Gastroesophageal sphincter (tissue), 4 donors: ENCODE measurements around the gene LMF1. TPM values are rescaled to one million over a fixed set of nuclear protein-coding genes. Genes with fewer than 3 reads are reported as not detected.

ENCODE experiments used
- ATAC-seq: fragments of 150-250 bp; one replicate; pipeline ENCODE4 v1.9.1; 2016; ENCODE audit warnings: mild to moderate bottlenecking, moderate library complexity
- H3K27ac ChIP-seq, 4 donors: fragments of 200-600 bp; sonication (generic) in 3 of 4; 1 replicate in 3 of 4; 2 replicates in 1 of 4; pipeline ENCODE4 v1.5.1; 2016 to 2019
- H3K27me3 ChIP-seq: fragments of 200-600 bp; sonication (generic); one replicate; pipeline ENCODE4 v1.5.1; 2019
- H3K36me3 ChIP-seq, 2 donors: fragments of 200-600 bp; sonication (generic); one replicate each; pipeline ENCODE4 v1.5.1; 2019; ENCODE audit warnings: control low read depth in 1 of 2
- H3K4me1 ChIP-seq, 3 donors: fragments of 200-600 bp; sonication (generic); 1 replicate in 2 of 3; 2 replicates in 1 of 3; pipeline ENCODE4 v1.5.1; 2016 to 2019; ENCODE audit warnings: control low read depth in 2 of 3
- H3K4me3 ChIP-seq, 2 donors: fragments of 200-600 bp; sonication (generic); one replicate each; pipeline ENCODE4 v1.5.1; 2019; ENCODE audit warnings: mild to moderate bottlenecking in 1 of 2, moderate library complexity in 1 of 2
- H3K9me3 ChIP-seq, 3 donors: fragments of 200-600 bp; sonication (generic); one replicate each; pipeline ENCODE4 v1.5.1; 2017 to 2019; ENCODE audit warnings: control low read depth in 2 of 3
- EP300 ChIP-seq: sonication (generic); formaldehyde crosslinking; IDR thresholded peaks from one replicate; pipeline ENCODE4 v1.6.1; 2017; ENCODE audit warnings: antibody characterized with exemption, mild to moderate bottlenecking
- POLR2A ChIP-seq, 2 donors: fragments of 450-650 bp; IDR thresholded peaks; one replicate each; pipeline ENCODE4 v1.6.1; 2017; ENCODE audit warnings: antibody characterized with exemption in 2 of 2, mild to moderate bottlenecking in 2 of 2, moderate library complexity in 1 of 2
- POLR2AphosphoS5 ChIP-seq: sonication (generic); formaldehyde crosslinking; IDR thresholded peaks from one replicate; pipeline ENCODE4 v1.6.1; 2017; ENCODE audit warnings: antibody characterized with exemption
- WGBS, 2 donors: methylation state at CpG; one replicate each; pipeline ENCODE4 v1.1.5; 2018; ENCODE audit warnings: low coverage in 1 of 2; 5-methylcytosine and 5-hydroxymethylcytosine counted together
- total RNA-seq, 4 donors: library from RNA; depleted of rRNA; stranded (reverse); fragments of >200 nt; gene quantifications; one replicate each; pipeline ENCODE4 v1.1.0, GENCODE V29; 2016
- TF ChIP-seq, protein P1 (sequence below), 4 experiments: fragments of 200-600 bp in 2 of 4; fragments of 450-650 bp in 2 of 4; sonication (generic) in 1 of 4; IDR thresholded peaks; one replicate each; pipeline ENCODE4 v1.5.1; 2017 to 2019; ENCODE audit warnings: antibody characterized with exemption in 4 of 4, mild to moderate bottlenecking in 2 of 4, moderate library complexity in 2 of 4

LMF1 gene
- total RNA-seq, 4 donors from 2014 or later = 13.7 to 57.3 (median 20.9) TPM

DNA sequence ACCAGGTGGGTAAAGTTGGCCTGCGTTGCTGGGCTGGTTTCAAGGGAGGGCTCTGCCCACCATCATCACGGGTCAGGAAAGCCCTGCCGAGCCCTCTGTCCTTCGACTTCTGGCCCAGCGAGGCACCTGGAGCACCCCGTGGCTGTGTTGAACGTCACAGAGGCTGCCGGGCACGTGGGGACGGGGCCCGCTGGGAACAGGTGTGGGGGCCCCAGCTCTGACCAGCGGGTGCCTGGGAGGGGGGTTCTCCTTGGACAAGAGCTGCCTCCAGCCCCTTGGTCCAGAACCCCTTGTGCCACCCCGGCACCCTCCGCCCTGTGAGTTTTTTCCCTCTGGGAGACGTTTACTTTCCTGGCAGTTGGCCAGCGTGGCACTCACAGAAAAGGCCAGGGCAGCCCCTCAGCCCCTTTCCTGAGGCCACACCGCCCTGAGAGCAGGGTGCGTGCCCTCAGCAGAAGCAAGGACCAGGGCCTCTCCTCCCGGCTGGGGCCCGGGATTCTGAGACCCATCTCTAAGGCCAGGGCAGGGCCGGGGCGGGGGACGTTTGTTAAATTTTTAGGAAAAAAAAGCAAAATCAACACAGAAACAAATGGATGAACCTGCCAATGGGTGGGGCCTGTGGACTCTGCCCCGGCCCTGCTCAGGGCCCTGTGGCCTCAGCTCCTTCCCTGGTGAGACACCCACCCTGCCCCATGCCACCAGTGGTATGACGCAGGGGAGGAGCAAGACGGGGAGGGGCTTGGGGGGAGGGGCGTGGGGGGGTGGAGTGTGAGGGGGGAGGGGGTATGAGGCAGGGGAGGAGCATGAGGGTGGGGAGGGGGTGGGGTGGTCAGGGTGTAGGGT is 139.0 kb downstream of the LMF1 start:
- H3K27ac ChIP-seq = no peak overlapping the region
- WGBS, 2 donors = no CpG with 5 or more reads among the region's 27 CpGs
- peaks cover 0 to 38% (median 0%) of the 10 kb centered on the region in 3 donors for H3K9me3 ChIP-seq
- H3K4me3 ChIP-seq = no peak overlapping the region
- no peak for ATAC-seq
- peaks cover 63% of the 10 kb centered on the region for H3K27me3 ChIP-seq
- H3K4me1 ChIP-seq = no peaks in the 10 kb centered on the region
- H3K36me3 ChIP-seq = no peaks in the 10 kb centered on the region
- TF ChIP-seq EP300 (no peak), POLR2AphosphoS5 (no peak), POLR2A (IDR thresholded peaks at IDR 0.05) (no peak)
- TF ChIP-seq, protein P1, sequence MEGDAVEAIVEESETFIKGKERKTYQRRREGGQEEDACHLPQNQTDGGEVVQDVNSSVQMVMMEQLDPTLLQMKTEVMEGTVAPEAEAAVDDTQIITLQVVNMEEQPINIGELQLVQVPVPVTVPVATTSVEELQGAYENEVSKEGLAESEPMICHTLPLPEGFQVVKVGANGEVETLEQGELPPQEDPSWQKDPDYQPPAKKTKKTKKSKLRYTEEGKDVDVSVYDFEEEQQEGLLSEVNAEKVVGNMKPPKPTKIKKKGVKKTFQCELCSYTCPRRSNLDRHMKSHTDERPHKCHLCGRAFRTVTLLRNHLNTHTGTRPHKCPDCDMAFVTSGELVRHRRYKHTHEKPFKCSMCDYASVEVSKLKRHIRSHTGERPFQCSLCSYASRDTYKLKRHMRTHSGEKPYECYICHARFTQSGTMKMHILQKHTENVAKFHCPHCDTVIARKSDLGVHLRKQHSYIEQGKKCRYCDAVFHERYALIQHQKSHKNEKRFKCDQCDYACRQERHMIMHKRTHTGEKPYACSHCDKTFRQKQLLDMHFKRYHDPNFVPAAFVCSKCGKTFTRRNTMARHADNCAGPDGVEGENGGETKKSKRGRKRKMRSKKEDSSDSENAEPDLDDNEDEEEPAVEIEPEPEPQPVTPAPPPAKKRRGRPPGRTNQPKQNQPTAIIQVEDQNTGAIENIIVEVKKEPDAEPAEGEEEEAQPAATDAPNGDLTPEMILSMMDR (IDR thresholded peaks at IDR 0.05) = no peak

DNA sequence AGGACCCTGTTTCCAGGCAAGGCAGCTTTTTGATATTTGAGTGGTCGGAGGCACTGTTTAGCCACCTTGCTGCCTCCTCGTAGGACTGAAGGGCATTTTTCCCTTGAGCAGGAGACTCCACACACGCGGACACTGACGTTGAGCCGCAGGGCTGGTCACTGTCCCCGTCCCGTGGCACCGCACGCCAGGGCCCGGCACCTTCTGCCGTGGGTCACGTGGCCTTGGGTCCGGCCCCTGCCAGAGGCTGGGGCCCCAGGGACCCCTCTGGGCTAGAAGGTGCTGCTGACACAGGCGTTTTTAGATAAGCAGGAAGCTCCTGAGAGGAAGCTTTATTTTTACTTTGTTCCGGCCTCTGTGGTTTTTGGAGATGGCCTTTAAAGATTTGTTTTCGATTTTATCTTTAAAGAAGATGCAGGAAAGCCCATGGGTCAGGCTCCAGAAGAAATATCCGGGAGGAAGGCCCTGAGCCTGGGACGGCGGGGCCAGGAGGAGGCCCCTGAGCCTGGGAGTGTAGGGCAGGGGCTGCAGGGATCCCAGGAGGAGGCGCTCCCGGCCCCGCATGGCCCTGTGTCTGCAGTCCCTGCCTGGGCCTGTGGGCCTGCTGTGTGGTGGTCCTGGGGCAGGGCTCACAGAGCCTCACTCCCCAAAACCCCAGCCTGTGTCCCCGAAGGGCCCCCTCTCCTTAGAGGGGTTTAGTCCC is 139.8 kb downstream of the LMF1 start:
- no peak overlapping the region for H3K27ac ChIP-seq
- no peak overlapping the region for H3K4me3 ChIP-seq
- WGBS, 2 donors = 65% methylated on average over 8 of the region's 24 CpGs; no CpG with 5 or more reads in 1 of the 2 donors
- H3K9me3 ChIP-seq = peaks cover 0 to 30% (median 0%) of the 10 kb centered on the region in 3 donors
- TF ChIP-seq EP300 (no peak), POLR2A (IDR thresholded peaks at IDR 0.05) (no peak), POLR2AphosphoS5 (no peak)
- TF ChIP-seq, protein P1 (IDR thresholded peaks at IDR 0.05) = no peak
- H3K36me3 ChIP-seq = no peaks in the 10 kb centered on the region
- ATAC-seq = no peak
- H3K4me1 ChIP-seq = no peaks in the 10 kb centered on the region
- peaks cover 63% of the 10 kb centered on the region for H3K27me3 ChIP-seq

DNA sequence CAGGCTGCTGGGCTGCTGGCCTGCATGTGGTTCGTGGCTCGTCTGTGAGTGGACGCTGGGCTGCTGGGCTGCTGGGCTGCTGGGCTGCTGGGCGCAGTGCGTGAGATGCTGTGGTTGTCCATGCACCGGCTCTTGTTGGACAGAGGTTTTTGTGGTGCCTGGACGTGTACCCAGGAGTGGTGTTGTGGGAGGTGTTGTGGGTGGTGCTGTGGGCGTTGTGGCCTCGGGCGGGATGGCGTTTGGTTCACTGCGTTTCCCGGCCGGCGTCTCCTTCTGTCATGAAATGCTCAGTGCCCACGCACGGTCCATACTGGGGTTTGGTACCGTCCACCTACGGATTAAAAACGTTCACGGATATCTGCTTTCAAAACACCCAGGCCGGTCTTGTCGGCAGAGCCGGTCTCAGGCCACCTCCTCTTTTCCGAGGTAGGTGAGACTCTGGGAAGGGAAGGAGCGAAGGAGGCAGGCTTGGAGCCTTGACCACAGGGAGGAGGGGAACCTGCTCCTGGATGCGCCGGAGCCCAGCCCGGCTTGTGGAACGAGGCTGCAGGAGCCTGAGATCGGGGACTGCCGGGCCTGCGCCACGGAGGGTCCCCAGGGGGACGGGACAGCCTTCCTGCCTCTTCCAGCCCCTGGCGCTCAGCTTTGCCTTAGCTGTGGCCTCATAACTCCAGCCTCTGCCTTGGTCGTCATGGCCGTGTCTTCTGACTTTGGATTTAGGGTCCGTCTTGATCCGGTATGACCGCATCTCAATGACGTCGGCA is 140.5 kb downstream of the LMF1 start:
- Histone ChIP-seq H3K27ac (no peak overlapping the region), H3K4me1 (peaks cover 0 to 5% (median 2%) of the 10 kb centered on the region in 3 donors), H3K4me3 (no peak overlapping the region), H3K36me3 (no peaks in the 10 kb centered on the region), H3K9me3 (peaks cover 0 to 23% (median 0%) of the 10 kb centered on the region in 3 donors), H3K27me3 (peaks cover 67% of the 10 kb centered on the region)
- TF ChIP-seq, protein P1 (IDR thresholded peaks at IDR 0.05) = no peak
- TF ChIP-seq POLR2A (IDR thresholded peaks at IDR 0.05) = no peak
- TF ChIP-seq POLR2AphosphoS5 = no peak
- TF ChIP-seq EP300 = no peak
- 87% methylated on average over 3 of the region's 43 CpGs; no CpG with 5 or more reads in 1 of the 2 donors for WGBS, 2 donors
- ATAC-seq = no peak

DNA sequence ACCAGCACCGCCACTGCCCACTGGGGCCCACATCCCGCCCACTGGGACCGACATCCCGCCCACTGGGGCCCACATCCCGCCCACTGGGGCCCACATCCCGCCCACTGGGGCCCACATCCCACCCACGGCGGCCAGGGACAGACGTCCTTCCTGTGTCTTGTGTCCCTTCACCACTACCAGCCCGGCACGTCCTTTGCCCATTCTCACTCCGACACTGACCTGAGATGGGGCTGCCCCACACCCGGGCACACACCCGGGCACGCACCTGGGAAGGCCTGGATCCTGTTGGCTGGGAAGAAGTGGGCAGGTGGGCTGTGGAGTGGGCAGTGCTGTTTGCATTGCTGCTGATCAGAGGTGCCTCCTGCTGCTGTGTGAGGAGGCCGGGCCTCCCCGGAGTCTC is 141.9 kb downstream of the LMF1 start:
- Histone ChIP-seq H3K9me3 (peaks cover 0 to 9% (median 0%) of the 10 kb centered on the region in 3 donors), H3K27ac (no peak overlapping the region), H3K4me3 (no peak overlapping the region), H3K36me3 (no peaks in the 10 kb centered on the region), H3K4me1 (peaks cover 0 to 13% (median 6%) of the 10 kb centered on the region in 3 donors), H3K27me3 (peaks cover 81% of the 10 kb centered on the region)
- 100% methylated on average over 2 of the region's 17 CpGs; no CpG with 5 or more reads in 1 of the 2 donors for WGBS, 2 donors
- TF ChIP-seq POLR2AphosphoS5 (no peak), EP300 (no peak), POLR2A (IDR thresholded peaks at IDR 0.05) (no peak)
- TF ChIP-seq, protein P1 (IDR thresholded peaks at IDR 0.05) = no peak
- ATAC-seq = no peak
